Cardiac fibroblast (primary cell): Measurements from ENCODE around the gene SPATA13.

Source experiments
- DNase-seq, 2 donors: peaks; one replicate each; pipeline versions ENCODE4 v3.0.0 to v3.0.0-alpha.2; 2010; ENCODE audit warnings: low read depth in 2 of 2
- H3K4me3 ChIP-seq, 2 donors: replicated peaks in 1 of 2; 1 replicate in 1 of 2; 2 replicates in 1 of 2; pipeline ENCODE4 v1.5.1; 2011; ENCODE audit warnings: low read depth in 2 of 2, low read length in 2 of 2, mild to moderate bottlenecking in 2 of 2, moderate library complexity in 1 of 2
- TF ChIP-seq, protein P1 (sequence below): IDR thresholded peaks from one replicate; pipeline ENCODE4 v1.5.1; 2011; ENCODE audit warnings: low read depth, mild to moderate bottlenecking, low read length, inconsistent platforms

SPATA13 gene

DNA sequence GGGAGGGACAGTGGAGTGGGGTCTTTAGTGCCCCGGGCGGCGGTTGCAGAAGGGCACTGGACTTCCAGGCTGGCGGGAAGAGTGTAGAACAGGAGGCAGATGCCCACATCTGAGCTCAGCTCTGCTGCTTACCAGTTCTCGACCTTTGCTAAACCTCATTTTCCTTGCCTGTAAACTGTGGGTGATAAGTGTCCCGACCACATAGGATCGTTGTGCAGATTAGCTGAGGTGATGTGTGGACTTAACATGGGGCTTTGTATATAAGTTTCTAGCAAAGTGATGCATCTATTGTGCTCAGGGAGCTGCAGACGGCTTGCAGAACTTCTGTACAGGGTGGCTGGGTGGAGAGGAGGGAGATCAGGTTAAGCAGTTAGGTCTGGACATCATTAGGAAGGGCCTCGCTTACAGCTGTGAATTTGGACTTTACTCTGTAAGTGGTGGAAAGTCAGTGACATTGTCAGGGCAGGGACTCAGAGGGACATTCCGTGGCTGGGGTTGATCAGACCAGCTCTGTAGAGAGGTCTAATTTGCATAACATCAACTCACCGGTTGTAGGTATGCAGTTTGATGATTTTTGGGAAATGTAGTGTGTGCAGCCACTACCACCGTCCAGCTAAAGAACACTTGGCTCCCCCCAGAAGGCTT, 70.0 kb downstream of the SPATA13 start:
- TF ChIP-seq, protein P1, sequence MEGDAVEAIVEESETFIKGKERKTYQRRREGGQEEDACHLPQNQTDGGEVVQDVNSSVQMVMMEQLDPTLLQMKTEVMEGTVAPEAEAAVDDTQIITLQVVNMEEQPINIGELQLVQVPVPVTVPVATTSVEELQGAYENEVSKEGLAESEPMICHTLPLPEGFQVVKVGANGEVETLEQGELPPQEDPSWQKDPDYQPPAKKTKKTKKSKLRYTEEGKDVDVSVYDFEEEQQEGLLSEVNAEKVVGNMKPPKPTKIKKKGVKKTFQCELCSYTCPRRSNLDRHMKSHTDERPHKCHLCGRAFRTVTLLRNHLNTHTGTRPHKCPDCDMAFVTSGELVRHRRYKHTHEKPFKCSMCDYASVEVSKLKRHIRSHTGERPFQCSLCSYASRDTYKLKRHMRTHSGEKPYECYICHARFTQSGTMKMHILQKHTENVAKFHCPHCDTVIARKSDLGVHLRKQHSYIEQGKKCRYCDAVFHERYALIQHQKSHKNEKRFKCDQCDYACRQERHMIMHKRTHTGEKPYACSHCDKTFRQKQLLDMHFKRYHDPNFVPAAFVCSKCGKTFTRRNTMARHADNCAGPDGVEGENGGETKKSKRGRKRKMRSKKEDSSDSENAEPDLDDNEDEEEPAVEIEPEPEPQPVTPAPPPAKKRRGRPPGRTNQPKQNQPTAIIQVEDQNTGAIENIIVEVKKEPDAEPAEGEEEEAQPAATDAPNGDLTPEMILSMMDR = no peak
- no peak for DNase-seq
- H3K4me3 ChIP-seq = no peak overlapping the region

DNA sequence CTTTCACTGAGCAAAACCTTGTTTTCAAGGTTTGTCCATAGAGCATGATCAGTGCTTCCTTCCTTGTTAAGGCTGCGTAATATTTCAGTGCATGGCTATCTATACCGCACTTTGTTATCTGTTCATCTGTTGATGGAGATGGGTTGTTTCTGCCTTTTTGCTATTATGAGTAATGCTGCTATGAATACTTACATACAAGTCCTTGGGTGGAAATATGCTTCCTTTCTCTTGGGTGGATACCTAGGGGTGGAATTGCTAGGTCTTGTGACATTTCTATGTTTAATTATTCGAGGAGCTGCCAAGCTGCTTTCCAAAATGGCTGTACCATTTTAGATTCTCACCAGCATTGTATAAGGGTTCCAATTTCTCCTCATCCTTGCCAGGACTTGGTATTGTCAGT, 70.9 kb downstream of the SPATA13 start:
- DNase-seq = no peak
- TF ChIP-seq, protein P1 = no peak

DNA sequence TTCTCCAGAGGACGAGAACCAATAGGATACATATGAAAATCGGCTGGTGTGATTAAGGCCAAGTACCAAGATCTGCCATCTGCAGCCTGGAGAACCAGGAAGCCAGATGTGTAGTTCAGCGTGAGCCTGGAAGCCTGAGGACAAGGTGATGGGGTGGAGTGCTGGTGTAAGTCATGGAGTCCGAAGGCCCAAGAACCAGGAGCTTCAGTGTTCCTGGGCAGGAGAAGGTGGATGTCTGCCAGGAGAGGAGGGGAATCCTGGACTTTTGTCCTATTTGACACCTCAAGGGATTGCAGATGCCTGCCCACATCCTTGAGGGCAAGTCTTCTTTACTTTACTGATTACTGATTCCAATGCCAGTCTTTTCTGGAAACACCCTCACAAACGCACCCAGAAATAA, 71.5 kb downstream of the SPATA13 start:
- TF ChIP-seq, protein P1 = no peak
- no peak overlapping the region for H3K4me3 ChIP-seq
- no peak for DNase-seq

More for the DNA sequence above, 70.9 kb downstream of the SPATA13 start:
- H3K4me3 ChIP-seq = no peak overlapping the region

DNA sequence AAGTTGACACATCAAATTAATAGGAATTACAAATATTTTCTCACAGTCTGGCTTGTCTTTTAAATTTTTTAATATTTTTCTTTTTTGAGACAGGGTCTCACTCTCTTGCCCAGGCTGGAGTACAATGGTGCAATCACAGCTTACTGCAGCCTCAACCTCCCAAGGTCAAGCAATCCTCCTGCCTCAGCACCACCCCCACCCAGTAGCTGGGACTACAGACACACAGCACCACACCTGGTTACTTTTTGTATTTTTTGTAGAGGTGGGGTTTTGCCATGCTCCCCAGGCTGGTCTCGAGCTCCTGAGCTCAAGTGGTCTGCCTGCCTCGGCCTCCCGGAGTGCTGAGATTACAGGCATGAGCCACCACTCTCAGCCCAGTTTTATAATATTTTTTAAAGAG, 72.0 kb downstream of the SPATA13 start:
- no peak overlapping the region for H3K4me3 ChIP-seq
- DNase-seq = no peak
- TF ChIP-seq, protein P1 = no peak

DNA sequence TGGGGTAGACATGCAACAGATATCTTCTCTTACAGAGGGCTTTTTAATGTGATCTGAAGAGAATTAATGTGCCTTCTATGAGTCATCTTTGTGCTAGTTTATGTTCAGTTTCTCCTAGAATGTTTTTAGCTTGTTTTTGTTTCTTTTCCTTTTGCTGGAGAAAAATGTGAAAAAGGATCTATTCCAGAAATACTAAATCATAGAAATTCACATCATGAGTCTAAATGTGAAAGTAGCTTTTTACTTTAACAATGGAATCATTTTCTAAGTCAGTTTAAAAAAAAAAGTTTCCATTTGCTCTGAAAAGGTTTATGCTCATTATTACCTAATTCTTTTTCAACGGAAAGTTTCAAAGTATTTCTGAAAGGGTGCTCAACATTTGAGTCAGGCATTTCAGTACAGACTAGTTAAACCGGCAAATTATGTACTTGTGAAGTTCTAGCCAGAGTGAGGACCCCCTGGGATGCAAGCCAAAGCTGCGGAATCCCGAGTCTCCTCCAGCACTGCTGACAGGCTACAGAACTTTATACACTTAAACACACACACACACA, 72.9 kb downstream of the SPATA13 start:
- TF ChIP-seq, protein P1 = no peak
- peak overlapping the region in 1 of 2 donors; percentile 11 for H3K4me3 ChIP-seq
- DNase-seq = peak; percentile 43 to 70

DNA sequence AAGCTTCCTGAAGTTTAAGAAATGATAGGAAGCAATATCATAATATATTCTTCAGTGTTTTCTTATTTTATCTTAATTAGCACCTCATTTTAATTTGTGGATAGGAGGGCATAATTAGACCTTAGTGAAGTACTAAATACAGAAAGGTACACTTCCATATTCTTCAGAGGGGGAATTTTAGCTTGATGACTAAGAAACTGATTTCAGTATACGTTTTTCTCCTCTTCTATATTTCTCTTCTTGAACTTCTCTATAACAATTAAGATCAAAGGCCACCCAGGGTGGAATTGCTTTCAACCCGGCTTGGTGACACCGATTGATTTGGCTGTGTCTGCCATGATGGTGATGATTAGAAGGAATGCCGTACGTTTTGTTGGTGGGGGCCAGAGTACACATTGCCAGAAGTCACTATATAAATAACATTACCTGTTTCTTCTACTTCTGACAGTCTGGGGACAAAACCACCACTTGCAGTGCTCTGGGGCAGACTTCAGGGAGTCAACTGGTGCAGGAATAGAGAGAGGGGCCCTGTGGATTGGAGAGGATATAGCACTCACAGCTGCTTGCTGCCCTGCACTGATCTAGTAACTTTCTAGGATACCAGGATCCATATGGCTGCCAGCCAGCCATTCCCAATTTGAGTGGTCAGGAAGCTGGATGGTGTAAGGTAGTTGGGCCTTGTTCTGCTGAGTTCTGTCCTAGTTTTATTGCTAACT, 73.8 kb downstream of the SPATA13 start:
- no peak for DNase-seq
- TF ChIP-seq, protein P1 = no peak
- H3K4me3 ChIP-seq = no peak overlapping the region
